Measurements from ENCODE around the gene PDE8B.

DNA sequence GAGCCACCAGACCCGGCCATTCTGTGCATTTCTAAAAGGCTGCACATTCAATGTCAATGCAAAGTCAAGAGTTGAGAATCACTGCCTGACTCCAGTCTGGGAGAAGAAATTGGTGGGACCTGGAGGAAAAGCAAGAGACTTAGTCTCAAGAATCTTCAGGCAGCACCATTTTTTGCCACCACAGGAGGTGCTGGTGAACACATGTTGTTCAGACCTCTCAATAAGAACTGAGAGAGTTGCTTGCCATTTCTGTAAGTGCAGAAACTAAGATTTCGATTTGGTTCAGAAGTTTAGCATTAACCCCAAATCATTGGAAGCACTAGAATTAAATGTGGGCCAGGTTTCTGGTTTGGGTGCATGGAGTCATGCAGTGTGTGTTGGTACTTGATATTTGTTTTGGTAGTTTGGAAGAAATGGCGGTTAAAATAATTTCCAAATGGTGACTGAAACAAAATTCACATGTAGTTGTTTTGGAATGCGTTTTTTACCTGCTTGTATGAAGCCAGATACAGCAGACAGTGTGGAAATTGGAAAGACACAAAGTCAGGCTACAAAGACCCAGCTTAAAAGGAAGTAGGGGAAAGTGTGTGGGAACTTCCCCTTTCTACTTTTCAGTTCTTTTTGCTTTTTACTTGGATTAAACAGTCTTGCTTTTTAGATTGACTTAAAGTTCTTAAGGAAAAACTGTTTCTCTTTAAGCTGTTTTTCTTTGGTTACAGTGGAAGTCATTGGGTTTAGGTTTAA is 20.4 kb downstream of the PDE8B start:
- TF ChIP-seq YY1 (IDR thresholded peaks at IDR 0.05; ENCODE audit: low read depth), result no peak
- no peak for TF ChIP-seq EP300 (IDR thresholded peaks at IDR 0.05; ENCODE audit: borderline replicate concordance)

Measured in Ishikawa (cell line).